Measurements from ENCODE around the gene MRFAP1L1. TPM values are rescaled to one million over a fixed set of nuclear protein-coding genes. Genes with fewer than 3 reads are reported as not detected.

Gene MRFAP1L1
- total and polyA plus RNA-seq, 2 donors (not counting 3 experiments of a cell fraction or from before 2014, with no cell fraction given), result 28.7 to 42.0 TPM

DNA sequence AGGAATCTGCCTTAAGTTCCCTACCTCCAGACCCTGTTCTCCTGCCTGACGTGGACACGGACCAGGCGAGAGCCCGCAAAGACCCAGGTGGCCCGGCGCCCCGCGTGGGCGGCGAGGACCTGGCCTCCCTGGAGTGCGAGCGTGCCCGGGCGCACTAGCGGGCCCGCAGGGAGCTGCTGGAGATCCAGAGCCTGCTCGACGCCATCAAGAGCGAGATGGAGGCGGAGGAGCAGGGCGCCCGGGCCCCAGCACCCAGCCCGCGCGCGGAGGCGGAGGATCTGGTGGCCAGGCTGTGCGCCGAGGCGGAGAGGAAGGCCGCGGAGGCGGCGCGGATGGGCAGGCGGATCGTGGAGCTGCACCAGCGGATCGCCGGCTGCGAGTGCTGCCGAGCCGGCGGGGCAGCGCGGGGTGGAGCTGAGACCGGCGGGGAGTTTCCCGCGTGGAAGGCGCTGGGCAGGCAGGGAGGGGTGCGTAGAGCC lies 51.0 kb downstream of the MRFAP1L1 start:
- dilution Hi-C loops (cut with MboI; ENCODE audit: extremely low pct_ligation_motif_present, low sequenced_read_pairs), result no loop called here
- no peak for FAIRE-seq

DNA sequence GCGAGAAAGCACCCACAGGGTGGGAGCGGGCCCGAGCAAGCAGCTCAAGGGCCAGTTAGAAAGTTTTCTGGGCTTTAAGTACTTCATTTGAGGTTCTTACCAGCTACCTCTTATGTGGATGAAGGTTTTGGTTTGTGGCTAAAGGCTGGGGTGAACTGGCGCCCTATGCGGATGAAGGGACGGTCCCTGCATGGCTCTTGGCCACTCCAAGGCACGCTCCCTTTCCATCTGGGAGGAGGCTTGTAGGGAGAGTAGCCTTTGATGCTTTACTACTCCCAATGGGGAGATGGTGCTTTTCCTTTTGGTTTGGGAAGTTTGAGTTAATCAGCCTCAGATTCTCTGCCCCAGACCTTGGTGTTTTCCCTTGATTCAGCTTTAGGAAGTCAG lies 51.5 kb downstream of the MRFAP1L1 start:
- Histone ChIP-seq H3K36me3 (ENCODE audit: control insufficient read depth in 2 of 2, extremely low read depth in 1 of 2, insufficient read depth in 2 of 2, low read length in 2 of 2) (no peaks in the 10 kb centered on the region), H3K4me1 (ENCODE audit: control insufficient read depth, extremely low read depth, insufficient read depth, low read length) (peaks cover 2% of the 10 kb centered on the region), H3K9me3 (replicated peaks; ENCODE audit: control insufficient read depth, insufficient read depth, low read length) (no peaks in the 10 kb centered on the region), H3K9ac (replicated peaks; ENCODE audit: extremely low read depth, insufficient read depth, low read length) (no peak overlapping the region), H3K9me1 (replicated peaks; ENCODE audit: control insufficient read depth, extremely low read depth, insufficient read depth, low read length) (no peaks in the 10 kb centered on the region), H2AFZ (ENCODE audit: low read depth, low read length) (no peak overlapping the region), H3K4me2 (ENCODE audit: insufficient read depth, low read length) (no peak overlapping the region), H3K4me3 (replicated peaks in 1 of 3; ENCODE audit: insufficient read depth in 1 of 3, low read depth in 1 of 3, low read length in 3 of 3) (no peak overlapping the region), H3K27me3 (ENCODE audit: control insufficient read depth in 2 of 2, insufficient read depth in 2 of 2, low read length in 2 of 2) (peaks cover 13 to 34% of the 10 kb centered on the region in 2 experiments), H3K79me2 (ENCODE audit: control insufficient read depth, insufficient read depth, low read length) (no peaks in the 10 kb centered on the region), H3K27ac (ENCODE audit: insufficient read depth, low read depth, low read length) (no peak overlapping the region), H4K20me1 (replicated peaks; ENCODE audit: control insufficient read depth, extremely low read depth, insufficient read depth, low read length) (no peaks in the 10 kb centered on the region)
- no peak for TF ChIP-seq GATA2 (IDR thresholded peaks at IDR 0.05; ENCODE audit: insufficient read depth, insufficient read length, low read depth, low read length)
- no peak for TF ChIP-seq EZH2 (IDR thresholded peaks at IDR 0.05; ENCODE audit: borderline replicate concordance, low read depth, low read length, severe bottlenecking)
- TF ChIP-seq JUN (IDR thresholded peaks at IDR 0.05; ENCODE audit: borderline replicate concordance, insufficient read depth, insufficient read length, low read depth), result no peak
- TF ChIP-seq, protein P1, sequence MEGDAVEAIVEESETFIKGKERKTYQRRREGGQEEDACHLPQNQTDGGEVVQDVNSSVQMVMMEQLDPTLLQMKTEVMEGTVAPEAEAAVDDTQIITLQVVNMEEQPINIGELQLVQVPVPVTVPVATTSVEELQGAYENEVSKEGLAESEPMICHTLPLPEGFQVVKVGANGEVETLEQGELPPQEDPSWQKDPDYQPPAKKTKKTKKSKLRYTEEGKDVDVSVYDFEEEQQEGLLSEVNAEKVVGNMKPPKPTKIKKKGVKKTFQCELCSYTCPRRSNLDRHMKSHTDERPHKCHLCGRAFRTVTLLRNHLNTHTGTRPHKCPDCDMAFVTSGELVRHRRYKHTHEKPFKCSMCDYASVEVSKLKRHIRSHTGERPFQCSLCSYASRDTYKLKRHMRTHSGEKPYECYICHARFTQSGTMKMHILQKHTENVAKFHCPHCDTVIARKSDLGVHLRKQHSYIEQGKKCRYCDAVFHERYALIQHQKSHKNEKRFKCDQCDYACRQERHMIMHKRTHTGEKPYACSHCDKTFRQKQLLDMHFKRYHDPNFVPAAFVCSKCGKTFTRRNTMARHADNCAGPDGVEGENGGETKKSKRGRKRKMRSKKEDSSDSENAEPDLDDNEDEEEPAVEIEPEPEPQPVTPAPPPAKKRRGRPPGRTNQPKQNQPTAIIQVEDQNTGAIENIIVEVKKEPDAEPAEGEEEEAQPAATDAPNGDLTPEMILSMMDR (IDR thresholded peaks at IDR 0.05; ENCODE audit: extremely low read depth in 1 of 2, insufficient read depth in 1 of 2, low read depth in 1 of 2, low read length in 2 of 2), result no peak
- TF ChIP-seq POLR2A (IDR thresholded peaks at IDR 0.05; ENCODE audit: low read depth, low read length), result no peak
- no peak for TF ChIP-seq FOS (IDR thresholded peaks at IDR 0.05; ENCODE audit: borderline replicate concordance, insufficient read depth, low read length)
- TF ChIP-seq MYC (IDR thresholded peaks at IDR 0.05; ENCODE audit: low read depth, low read length), result no peak
- TF ChIP-seq POLR2AphosphoS5 (IDR thresholded peaks at IDR 0.05; ENCODE audit: insufficient read depth, low read depth, low read length), result no peak
- TF ChIP-seq, protein P2, sequence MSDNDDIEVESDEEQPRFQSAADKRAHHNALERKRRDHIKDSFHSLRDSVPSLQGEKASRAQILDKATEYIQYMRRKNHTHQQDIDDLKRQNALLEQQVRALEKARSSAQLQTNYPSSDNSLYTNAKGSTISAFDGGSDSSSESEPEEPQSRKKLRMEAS (IDR thresholded peaks at IDR 0.05; ENCODE audit: insufficient read depth, insufficient read length), result no peak
- dilution Hi-C loops (cut with MboI; ENCODE audit: extremely low pct_ligation_motif_present, low sequenced_read_pairs) (no loop called here), intact Hi-C loops (cut with micrococcal nuclease) (no loop called here)
- no peak for FAIRE-seq
- ChIA-PET POLR2A (no interaction called here), CTCF (interaction anchor here (0.9 to 1.7 kb wide), 3 partner anchors 9 to 413 kb away, joined by 3 to 4 read pairs (median 3); no protein-coding TSS in a partner anchor)
- BruUV-seq (replicated peaks), result no TSS peak
- no peak for DNase-seq (ENCODE audit: low read depth, low spot score)

More for the DNA sequence above, 51.0 kb downstream of the MRFAP1L1 start:
- intact Hi-C loops (cut with micrococcal nuclease), result no loop called here
- CTCF ChIA-PET, result interaction anchor here (0.9 to 1.7 kb wide), 6 partner anchors 9 to 412 kb away, joined by 3 to 6 read pairs (median 3); no protein-coding TSS in a partner anchor
- peaks cover 17 to 39% of the 10 kb centered on the region in 2 experiments for H3K27me3 ChIP-seq (ENCODE audit: control insufficient read depth in 2 of 2, insufficient read depth in 2 of 2, low read length in 2 of 2)
- POLR2A ChIA-PET, result interaction anchor here (0.9 kb wide), 1 partner anchor 15 kb away, joined by 3 read pairs; a partner anchor contains a TSS
- H3K4me2 ChIP-seq (ENCODE audit: insufficient read depth, low read length), result peak overlapping the region; percentile 86
- H3K27ac ChIP-seq (ENCODE audit: insufficient read depth, low read depth, low read length), result no peak overlapping the region
- peak overlapping the region; percentile 47 for H2AFZ ChIP-seq (ENCODE audit: low read depth, low read length)
- DNase-seq (ENCODE audit: low read depth, low spot score), result peak; percentile 31
- TF ChIP-seq EZH2 (IDR thresholded peaks at IDR 0.05; ENCODE audit: borderline replicate concordance, low read depth, low read length, severe bottlenecking) (peak; percentile 60), POLR2A (IDR thresholded peaks at IDR 0.05; ENCODE audit: low read depth, low read length) (no peak)
- H3K79me2 ChIP-seq (ENCODE audit: control insufficient read depth, insufficient read depth, low read length), result no peaks in the 10 kb centered on the region
- no peaks in the 10 kb centered on the region for H4K20me1 ChIP-seq (replicated peaks; ENCODE audit: control insufficient read depth, extremely low read depth, insufficient read depth, low read length)
- peak overlapping the region; percentile 7 to 52 (median 34) for H3K4me3 ChIP-seq (replicated peaks in 1 of 3; ENCODE audit: insufficient read depth in 1 of 3, low read depth in 1 of 3, low read length in 3 of 3)
- no peaks in the 10 kb centered on the region for H3K36me3 ChIP-seq (ENCODE audit: control insufficient read depth in 2 of 2, extremely low read depth in 1 of 2, insufficient read depth in 2 of 2, low read length in 2 of 2)
- BruUV-seq (replicated peaks), result no TSS peak
- H3K9me3 ChIP-seq (replicated peaks; ENCODE audit: control insufficient read depth, insufficient read depth, low read length), result no peaks in the 10 kb centered on the region
- H3K9me1 ChIP-seq (replicated peaks; ENCODE audit: control insufficient read depth, extremely low read depth, insufficient read depth, low read length), result no peaks in the 10 kb centered on the region
- peak overlapping the region; percentile 23 for H3K9ac ChIP-seq (replicated peaks; ENCODE audit: extremely low read depth, insufficient read depth, low read length)
- H3K4me1 ChIP-seq (ENCODE audit: control insufficient read depth, extremely low read depth, insufficient read depth, low read length), result peaks cover 2% of the 10 kb centered on the region

Data from endothelial cell of umbilical vein (primary cell).